ENCODE measurements around the gene SCMH1.
"Not testable (repeated sequence)": the region's sequence is repeated elsewhere in the genome, so short reads cannot be mapped to it uniquely, and the experiment has no call there.

SCMH1 gene

GRCh38 chr1:41122148-41122547, 120.0 kb downstream of the SCMH1 start:
- no peak overlapping the region for H3K4me3 ChIP-seq (ENCODE audit: low read depth, low read length)
- TF ChIP-seq CTCF (conservative IDR thresholded peaks at IDR 0.05; ENCODE audit: low read depth, low read length), result no peak
- DNase-seq (ENCODE audit: low read depth), result no peak

- no peak overlapping the region for H3K4me3 ChIP-seq (ENCODE audit: low read depth, low read length)
- no peak for TF ChIP-seq CTCF (conservative IDR thresholded peaks at IDR 0.05; ENCODE audit: low read depth, low read length)
- no peak for DNase-seq (ENCODE audit: low read depth)
Measured at GRCh38 chr1:41118645-41119044, 123.5 kb downstream of the SCMH1 start.

- peak; percentile 1 for TF ChIP-seq CTCF (conservative IDR thresholded peaks at IDR 0.05; ENCODE audit: low read depth, low read length)
- not testable (repeated sequence) for H3K4me3 ChIP-seq (ENCODE audit: low read depth, low read length); DNase-seq (ENCODE audit: low read depth)
Measured at GRCh38 chr1:41117241-41117640, 124.9 kb downstream of the SCMH1 start.

GRCh38 chr1:41110736-41111135, 131.4 kb downstream of the SCMH1 start:
- no peak overlapping the region for H3K4me3 ChIP-seq (ENCODE audit: low read depth, low read length)
- no peak for TF ChIP-seq CTCF (conservative IDR thresholded peaks at IDR 0.05; ENCODE audit: low read depth, low read length)

GRCh38 chr1:41110286-41110685, 131.8 kb downstream of the SCMH1 start:
- no peak for DNase-seq (ENCODE audit: low read depth)
- no peak for TF ChIP-seq CTCF (conservative IDR thresholded peaks at IDR 0.05; ENCODE audit: low read depth, low read length)
- no peak overlapping the region for H3K4me3 ChIP-seq (ENCODE audit: low read depth, low read length)

More at GRCh38 chr1:41110736-41111135, 131.4 kb downstream of the SCMH1 start:
- DNase-seq (ENCODE audit: low read depth), result no peak

- peak; percentile 97 for DNase-seq (ENCODE audit: low read depth)
- H3K4me3 ChIP-seq (ENCODE audit: low read depth, low read length), result peak overlapping the region; percentile 9
Measured at GRCh38 chr1:41109310-41110197, 132.6 kb downstream of the SCMH1 start.

More at GRCh38 chr1:41109310-41110197, 132.6 kb downstream of the SCMH1 start:
- no peak for TF ChIP-seq CTCF (conservative IDR thresholded peaks at IDR 0.05; ENCODE audit: low read depth, low read length)
